Stimulated activated CD8-positive, alpha-beta memory T cell treated with anti-CD3 and anti-CD28 coated beads, Interleukin-12 subunit alpha, Interleukin-12 subunit beta, amount 100 ng/mL, for 4 hours (primary cell): ENCODE results near the gene PROK2.
A peak's percentile ranks its signal among the peaks of the same experiment; 100 is the strongest.

ENCODE experiments used
- DNase-seq: peaks from one replicate; pipeline ENCODE4 v3.0.0-alpha.2; 2020; ENCODE audit warnings: low read depth

Gene PROK2

GRCh38 chr3:71734881-71735280 lies 50.1 kb downstream of the PROK2 start:
- no peak for DNase-seq

GRCh38 chr3:71733319-71733718 lies 51.6 kb downstream of the PROK2 start:
- no peak for DNase-seq

GRCh38 chr3:71732637-71733036 lies 52.3 kb downstream of the PROK2 start:
- DNase-seq, result no peak

GRCh38 chr3:71728632-71729342 lies 56.2 kb downstream of the PROK2 start:
- no peak for DNase-seq

GRCh38 chr3:71726146-71726545 lies 58.8 kb downstream of the PROK2 start:
- peak; percentile 18 for DNase-seq

GRCh38 chr3:71725271-71725991 lies 59.5 kb downstream of the PROK2 start, which contains the start of gene EIF4E3:
Gene EIF4E3, minus strand, starts transcription at chr3:71725402. Its CDS starts 35 bp downstream, at chr3:71725367.
- DNase-seq, result peak; percentile 25

- DNase-seq, result peak; percentile 14
These were observed 60.2 kb downstream of the PROK2 start for GRCh38 chr3:71724584-71725270.

- no peak for DNase-seq
These were observed 60.8 kb downstream of the PROK2 start for GRCh38 chr3:71724171-71724453.

- no peak for DNase-seq
These were observed 61.3 kb downstream of the PROK2 start for GRCh38 chr3:71723452-71724170.

- no peak for DNase-seq
These were observed 62.3 kb downstream of the PROK2 start for GRCh38 chr3:71722693-71723092.
